AG04449 (cell line): Measurements from ENCODE around the gene LAMTOR5.
"Not testable (repeated sequence)": the region's sequence is repeated elsewhere in the genome, so short reads cannot be mapped to it uniquely, and the experiment has no call there.

ENCODE experiments used
- CTCF ChIA-PET: fragments of 350-600 bp; formaldehyde crosslinking; extraction: SDS; loops from one replicate; lab custom pipeline; 2021; ENCODE audit warnings: antibody characterized with exemption; lab: Yijun Ruan, JAX
- POLR2A ChIA-PET: fragments of 400-600, 350-600 bp; formaldehyde crosslinking; extraction: SDS; loops from one replicate; lab custom pipeline; 2020; ENCODE audit warnings: antibody characterized with exemption, inconsistent platforms; lab: Yijun Ruan, JAX
- DNase-seq: peaks from one replicate; pipeline ENCODE4 v3.0.0-alpha.2; 2010; ENCODE audit warnings: low read depth, low spot score
- H3K4me3 ChIP-seq: 2 replicates; pipeline ENCODE4 v1.5.1; 2011; ENCODE audit warnings: low read depth, mild to moderate bottlenecking, control low read depth, low read length
- CTCF ChIP-seq: IDR thresholded peaks from one replicate; pipeline ENCODE4 v1.5.1; 2011; ENCODE audit warnings: mild to moderate bottlenecking, moderate library complexity, low read length, control low read depth, inconsistent platforms; ENCODE audit not compliant: insufficient read depth; ENCODE audit errors: missing control alignments

Gene LAMTOR5

GRCh38 chr1:110424699-110425611, 17.5 kb upstream of the LAMTOR5 start:
- ChIA-PET CTCF (interaction anchor here (1.0 to 19.7 kb wide), 3 partner anchors 12 to 217 kb away, joined by 3 to 631 read pairs (median 84); partner anchors contain the start of gene PROK1), POLR2A (no interaction called here)
- H3K4me3 ChIP-seq = no peak overlapping the region
- no peak for DNase-seq
- TF ChIP-seq CTCF = no peak

GRCh38 chr1:110420874-110421793, 13.6 kb upstream of the LAMTOR5 start:
- POLR2A ChIA-PET = no interaction called here
- CTCF ChIA-PET = interaction anchor here (1.1 to 19.7 kb wide), 9 partner anchors 8 to 391 kb away, joined by 3 to 631 read pairs (median 4); partner anchors contain the start of gene PROK1
- no peak overlapping the region for H3K4me3 ChIP-seq
- no peak for DNase-seq
- no peak for TF ChIP-seq CTCF

- CTCF ChIA-PET = interaction anchor here (1.1 to 19.7 kb wide), 6 partner anchors 7 to 390 kb away, joined by 3 to 631 read pairs (median 5); partner anchors contain the start of gene PROK1
- TF ChIP-seq CTCF = no peak
- H3K4me3 ChIP-seq = no peak overlapping the region
These were observed 12.6 kb upstream of the LAMTOR5 start for GRCh38 chr1:110420023-110420662.

GRCh38 chr1:110418729-110419128, 11.2 kb upstream of the LAMTOR5 start:
- CTCF ChIA-PET = interaction anchor here (0.8 to 19.7 kb wide), 2 partner anchors 10 to 39 kb away, joined by 3 to 631 read pairs; partner anchors contain the start of gene PROK1
- POLR2A ChIA-PET = no interaction called here
- no peak for TF ChIP-seq CTCF
- DNase-seq = no peak
- no peak overlapping the region for H3K4me3 ChIP-seq

More at GRCh38 chr1:110420023-110420662, 12.6 kb upstream of the LAMTOR5 start:
- DNase-seq = no peak
- POLR2A ChIA-PET = no interaction called here

- POLR2A ChIA-PET = interaction anchor here (1.0 kb wide), 1 partner anchor 47 kb away, joined by 3 read pairs; no protein-coding TSS in a partner anchor
- H3K4me3 ChIP-seq, DNase-seq: not testable (repeated sequence)
- CTCF ChIA-PET = interaction anchor here (0.6 to 19.7 kb wide), 29 partner anchors 9 to 325 kb away, joined by 3 to 631 read pairs (median 5); partner anchors contain the start of genes KCNC4, PROK1, RBM15 and SLC16A4
These were observed 5.6 kb upstream of the LAMTOR5 start for GRCh38 chr1:110413045-110413444.

GRCh38 chr1:110412576-110412975, 5.1 kb upstream of the LAMTOR5 start:
- CTCF ChIA-PET = interaction anchor here (0.6 to 19.7 kb wide), 34 partner anchors 9 to 324 kb away, joined by 3 to 631 read pairs (median 5); partner anchors contain the start of genes KCNC4, PROK1, RBM15 and SLC16A4
- no peak for DNase-seq
- peak; percentile 83 for TF ChIP-seq CTCF
- POLR2A ChIA-PET = interaction anchor here (1.0 kb wide), 1 partner anchor 48 kb away, joined by 3 read pairs; no protein-coding TSS in a partner anchor
- H3K4me3 ChIP-seq = no peak overlapping the region
